GM12878 (cell line): ENCODE data around the gene NTM. TPM values are rescaled to one million over a fixed set of nuclear protein-coding genes. Genes with fewer than 3 reads are reported as not detected.

Source experiments
- ATAC-seq: fragments of 200-7000 bp; cut with Tn5 transposase; 3 replicates; pipeline ENCODE4 v1.9.1; 2020; ENCODE audit warnings: mild to moderate bottlenecking, moderate library complexity
- BruUV-seq: library from RNA; stranded (reverse); fragments of 400-500 nt; replicated peaks from 2 replicates; lab custom pipeline; 2021; lab: Mats Ljungman, UMichigan
- CTCF ChIA-PET: fragments of 300-600 bp; sonication (Branson Sonifier 250); formaldehyde crosslinking; extraction: SDS; loops from one replicate; lab custom pipeline; 2021; ENCODE audit warnings: inconsistent platforms; lab: Yijun Ruan, JAX
- POLR2A ChIA-PET: fragments of 350-600 bp; formaldehyde crosslinking; extraction: SDS; loops from one replicate; lab custom pipeline; 2021; ENCODE audit warnings: inconsistent platforms; lab: Charles Lee
- RAD21 ChIA-PET: fragments of 300-600 bp; sonication (Branson Sonifier 250); formaldehyde crosslinking; loops from one replicate; lab custom pipeline; 2023; ENCODE audit warnings: antibody characterized with exemption; ENCODE audit not compliant: unreplicated experiment; lab: Charles Lee
- SMC1A ChIA-PET: fragments of 300-600 bp; sonication (Branson Sonifier 250); formaldehyde crosslinking; loops from one replicate; lab custom pipeline; 2023; ENCODE audit not compliant: unreplicated experiment, uncharacterized antibody; lab: Charles Lee
- DNase-seq: peaks from one replicate; pipeline ENCODE4 v3.0.0-alpha.2; 2011; ENCODE audit warnings: low read depth, low spot score
- FAIRE-seq: peaks from 3 replicates; lab custom pipeline; 2011; peaks lifted over from hg19 to GRCh38; lab: Jason Lieb, UNC
- H2AFZ ChIP-seq: 2 replicates; pipeline ENCODE4 v1.6.0; 2011; ENCODE audit warnings: low read depth, low read length, control low read depth; ENCODE audit not compliant: control insufficient read depth
- H3K27ac ChIP-seq: 2 replicates; pipeline ENCODE4 v1.5.1; 2011; ENCODE audit warnings: control low read depth; ENCODE audit not compliant: control insufficient read depth, insufficient read depth
- H3K27me3 ChIP-seq, 2 experiments: replicated peaks in 1 of 2; 2 replicates each; pipeline versions ENCODE4 v1.6.0 to v1.6.1; 2011; ENCODE audit warnings: low read length in 1 of 2; ENCODE audit not compliant: control insufficient read depth in 2 of 2, insufficient read depth in 2 of 2
- H3K36me3 ChIP-seq, 2 experiments: 2 replicates each; pipeline ENCODE4 v1.5.1; 2011; ENCODE audit warnings: low read length in 1 of 2; ENCODE audit not compliant: control insufficient read depth in 2 of 2, insufficient read depth in 2 of 2
- H3K4me1 ChIP-seq: 2 replicates; pipeline ENCODE4 v1.6.1; 2011; ENCODE audit warnings: mild to moderate bottlenecking, low read length, moderate library complexity, mixed read lengths; ENCODE audit not compliant: control insufficient read depth, insufficient read depth
- H3K4me2 ChIP-seq: 2 replicates; pipeline ENCODE4 v1.6.0; 2011; ENCODE audit warnings: control low read depth; ENCODE audit not compliant: control insufficient read depth, insufficient read depth
- H3K4me3 ChIP-seq: fragments of 200-600 bp; sonication (generic); 2 replicates; pipeline ENCODE4 v1.5.1; 2016
- H3K79me2 ChIP-seq: 2 replicates; pipeline ENCODE4 v1.6.0; 2011; ENCODE audit warnings: low read length; ENCODE audit not compliant: control insufficient read depth, insufficient read depth
- H3K9ac ChIP-seq: 2 replicates; pipeline ENCODE4 v1.8.0; 2011; ENCODE audit warnings: low read length, control low read depth, mixed read lengths; ENCODE audit not compliant: control insufficient read depth, insufficient read depth
- H3K9me3 ChIP-seq: replicated peaks from 3 replicates; pipeline ENCODE4 v1.5.1; 2011; ENCODE audit warnings: mild to moderate bottlenecking, low read length; ENCODE audit not compliant: control insufficient read depth, insufficient read depth
- H4K20me1 ChIP-seq: 2 replicates; pipeline ENCODE4 v1.6.0; 2011; ENCODE audit not compliant: control insufficient read depth, insufficient read depth
- ATF7 ChIP-seq: fragments of 450-650 bp; IDR thresholded peaks from 2 replicates; pipeline ENCODE4 v1.6.1; 2016; ENCODE audit warnings: low read depth, mild to moderate bottlenecking
- CHD4 ChIP-seq: fragments of 200-600 bp; sonication (generic); IDR thresholded peaks from 2 replicates; pipeline ENCODE4 v1.6.1; 2016; ENCODE audit warnings: mild to moderate bottlenecking
- NR2F1 ChIP-seq: fragments of 450-650 bp; conservative IDR thresholded peaks from 2 replicates; pipeline ENCODE4 v1.6.1; 2017; ENCODE audit warnings: mild to moderate bottlenecking
- WGBS: methylation state at CpG from one replicate; pipeline ENCODE4 v1.1.6; 2016; ENCODE audit warnings: low lambda C conversion rate; ENCODE audit not compliant: insufficient replicate concordance, insufficient coverage; ENCODE audit errors: missing lambda C conversion rate; 5-methylcytosine and 5-hydroxymethylcytosine counted together
- in situ Hi-C: fragments of 300-500 bp; cut with MboI; formaldehyde crosslinking; loops from 9 replicates; pipeline ENCODE4 v1.14.3; 2018; ENCODE audit warnings: mixed read lengths
- intact Hi-C: fragments of 100-400 bp; cut with micrococcal nuclease; formaldehyde crosslinking; loops from one replicate; pipeline ENCODE4 v1.14.2; 2022; ENCODE audit not compliant: unreplicated experiment
- polyA plus RNA-seq, 11 experiments: library from polyadenylated mRNA; depleted of rRNA in 4 of 11; unstranded in 6 of 11; stranded (reverse) in 5 of 11; fragments of >200 nt; fragmentation: Nextera tagmentation in 4 of 11; fragmentation: Illumina TruSeq in 1 of 11; extraction: Ambion mirVana in 4 of 11; extraction: Trizol in 1 of 11; gene quantifications; 1 replicate in 1 of 11; 2 replicates in 10 of 11; pipeline versions ENCODE4 v1.2.1 to v1.2.3, GENCODE V29; 2011 to 2016; ENCODE audit warnings: inconsistent platforms in 2 of 11, missing spikeins in 2 of 11, low read depth in 1 of 11
- total RNA-seq, 4 experiments: library from RNA; depleted of rRNA in 3 of 4; stranded (reverse); fragments of >200 nt in 3 of 4; fragmentation: Illumina TruSeq in 1 of 4; extraction: Trizol in 1 of 4; gene quantifications; 2 replicates each; pipeline versions ENCODE4 v1.2.1 to v1.2.3, GENCODE V29; 2013 to 2021
- TF ChIP-seq, protein P1 (sequence below): fragments of 450-650 bp; formaldehyde crosslinking; IDR thresholded peaks from 2 replicates; pipeline ENCODE4 v1.5.0; 2022; ENCODE audit warnings: mild to moderate bottlenecking, missing genetic modification characterization

The NTM gene
- total and polyA plus RNA-seq, 10 of the 15 experiments (the other 5 are each of a cell fraction or from before 2014, with no cell fraction given): not detected

DNA sequence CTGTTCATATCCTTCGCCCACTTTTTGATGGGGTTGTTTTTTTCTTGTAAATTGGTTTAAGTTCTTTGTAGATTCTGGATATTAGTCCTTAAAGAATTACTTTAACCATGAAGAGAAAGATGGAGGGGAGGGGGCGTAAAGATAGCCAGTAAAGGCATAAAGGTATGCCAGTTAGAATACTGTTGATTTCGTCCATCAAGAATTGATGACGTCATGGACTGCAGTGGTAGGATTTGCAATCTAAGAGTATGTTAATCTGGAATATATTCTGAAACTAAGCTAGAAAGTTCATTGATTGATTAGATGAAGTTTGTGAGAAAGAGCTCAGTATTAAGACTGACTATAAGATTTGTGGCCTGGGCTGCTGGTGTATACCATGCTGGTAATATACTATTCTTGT, 856.1 kb downstream of the NTM start:
- CTCF ChIA-PET: no interaction called here
- POLR2A ChIA-PET: no interaction called here
- no peaks in the 10 kb centered on the region for H3K9me3 ChIP-seq
- in situ Hi-C loops: no loop called here
- H3K4me2 ChIP-seq: no peak overlapping the region
- no peaks in the 10 kb centered on the region for H3K79me2 ChIP-seq
- WGBS: 40% methylated on average over 4 of the region's 4 CpGs
- ATAC-seq (no peak), DNase-seq (no peak), FAIRE-seq (no peak)
- SMC1A ChIA-PET: no interaction called here
- no peaks in the 10 kb centered on the region for H3K4me1 ChIP-seq
- no TSS peak for BruUV-seq
- H3K27me3 ChIP-seq: no peaks in the 10 kb centered on the region; a peak in 2 of 4 replicates
- TF ChIP-seq, protein P1, sequence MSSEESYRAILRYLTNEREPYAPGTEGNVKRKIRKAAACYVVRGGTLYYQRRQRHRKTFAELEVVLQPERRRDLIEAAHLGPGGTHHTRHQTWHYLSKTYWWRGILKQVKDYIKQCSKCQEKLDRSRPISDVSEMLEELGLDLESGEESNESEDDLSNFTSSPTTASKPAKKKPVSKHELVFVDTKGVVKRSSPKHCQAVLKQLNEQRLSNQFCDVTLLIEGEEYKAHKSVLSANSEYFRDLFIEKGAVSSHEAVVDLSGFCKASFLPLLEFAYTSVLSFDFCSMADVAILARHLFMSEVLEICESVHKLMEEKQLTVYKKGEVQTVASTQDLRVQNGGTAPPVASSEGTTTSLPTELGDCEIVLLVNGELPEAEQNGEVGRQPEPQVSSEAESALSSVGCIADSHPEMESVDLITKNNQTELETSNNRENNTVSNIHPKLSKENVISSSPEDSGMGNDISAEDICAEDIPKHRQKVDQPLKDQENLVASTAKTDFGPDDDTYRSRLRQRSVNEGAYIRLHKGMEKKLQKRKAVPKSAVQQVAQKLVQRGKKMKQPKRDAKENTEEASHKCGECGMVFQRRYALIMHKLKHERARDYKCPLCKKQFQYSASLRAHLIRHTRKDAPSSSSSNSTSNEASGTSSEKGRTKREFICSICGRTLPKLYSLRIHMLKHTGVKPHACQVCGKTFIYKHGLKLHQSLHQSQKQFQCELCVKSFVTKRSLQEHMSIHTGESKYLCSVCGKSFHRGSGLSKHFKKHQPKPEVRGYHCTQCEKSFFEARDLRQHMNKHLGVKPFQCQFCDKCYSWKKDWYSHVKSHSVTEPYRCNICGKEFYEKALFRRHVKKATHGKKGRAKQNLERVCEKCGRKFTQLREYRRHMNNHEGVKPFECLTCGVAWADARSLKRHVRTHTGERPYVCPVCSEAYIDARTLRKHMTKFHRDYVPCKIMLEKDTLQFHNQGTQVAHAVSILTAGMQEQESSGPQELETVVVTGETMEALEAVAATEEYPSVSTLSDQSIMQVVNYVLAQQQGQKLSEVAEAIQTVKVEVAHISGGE (CRISPR knock-in tag): no peak
- TF ChIP-seq NR2F1: no peak
- peak; percentile 28; the same call in 1 of the 2 replicates for TF ChIP-seq ATF7
- no peak for TF ChIP-seq CHD4
- no peaks in the 10 kb centered on the region for H4K20me1 ChIP-seq
- no peak overlapping the region for H3K9ac ChIP-seq
- RAD21 ChIA-PET: no interaction called here
- H2AFZ ChIP-seq: no peak overlapping the region
- H3K36me3 ChIP-seq: no peaks in the 10 kb centered on the region
- no peak overlapping the region for H3K4me3 ChIP-seq
- H3K27ac ChIP-seq: no peak overlapping the region
- intact Hi-C loops: no loop called here
